ENCODE measurements around the gene DELE1.

The DELE1 gene

GRCh38 chr5:141902015-141902814 lies 21.5 kb upstream of the DELE1 start:
- TF ChIP-seq, protein P1, sequence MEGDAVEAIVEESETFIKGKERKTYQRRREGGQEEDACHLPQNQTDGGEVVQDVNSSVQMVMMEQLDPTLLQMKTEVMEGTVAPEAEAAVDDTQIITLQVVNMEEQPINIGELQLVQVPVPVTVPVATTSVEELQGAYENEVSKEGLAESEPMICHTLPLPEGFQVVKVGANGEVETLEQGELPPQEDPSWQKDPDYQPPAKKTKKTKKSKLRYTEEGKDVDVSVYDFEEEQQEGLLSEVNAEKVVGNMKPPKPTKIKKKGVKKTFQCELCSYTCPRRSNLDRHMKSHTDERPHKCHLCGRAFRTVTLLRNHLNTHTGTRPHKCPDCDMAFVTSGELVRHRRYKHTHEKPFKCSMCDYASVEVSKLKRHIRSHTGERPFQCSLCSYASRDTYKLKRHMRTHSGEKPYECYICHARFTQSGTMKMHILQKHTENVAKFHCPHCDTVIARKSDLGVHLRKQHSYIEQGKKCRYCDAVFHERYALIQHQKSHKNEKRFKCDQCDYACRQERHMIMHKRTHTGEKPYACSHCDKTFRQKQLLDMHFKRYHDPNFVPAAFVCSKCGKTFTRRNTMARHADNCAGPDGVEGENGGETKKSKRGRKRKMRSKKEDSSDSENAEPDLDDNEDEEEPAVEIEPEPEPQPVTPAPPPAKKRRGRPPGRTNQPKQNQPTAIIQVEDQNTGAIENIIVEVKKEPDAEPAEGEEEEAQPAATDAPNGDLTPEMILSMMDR (IDR thresholded peaks at IDR 0.05; ENCODE audit: unreplicated experiment in 3 of 3) = no peak
- Mint-ChIP-seq H3K27ac (peak overlapping the region; percentile 4 to 63 (median 58)), H3K9me3 (no peaks in the 10 kb centered on the region), H3K27me3 (ENCODE audit: low read depth) (peaks cover 3% of the 10 kb centered on the region), H3K36me3 (ENCODE audit: low read depth) (no peaks in the 10 kb centered on the region), H3K4me1 (peaks cover 28% of the 10 kb centered on the region), H3K4me3 (no peak overlapping the region)

DNA sequence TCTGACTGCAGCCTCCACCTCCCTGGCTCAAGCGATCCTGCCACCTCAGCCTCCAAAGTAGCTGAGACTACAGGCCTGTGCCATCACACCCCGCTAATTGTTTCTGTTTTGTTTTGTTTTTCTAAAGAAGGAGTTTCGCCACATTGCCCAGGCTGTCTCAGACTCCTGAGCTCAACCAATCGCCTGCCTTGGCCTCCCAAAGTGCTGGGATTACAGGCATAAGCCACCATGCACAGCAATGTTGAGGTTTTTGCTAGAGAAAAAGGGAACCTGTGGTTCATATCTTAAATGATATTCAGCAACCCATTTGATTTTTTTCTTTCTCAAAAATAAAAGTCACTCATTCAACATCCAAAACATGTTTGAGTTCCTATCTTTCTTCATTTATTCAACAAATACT lies 20.4 kb upstream of the DELE1 start:
- Mint-ChIP-seq H3K4me1 (peaks cover 24% of the 10 kb centered on the region), H3K9me3 (no peaks in the 10 kb centered on the region), H3K27ac (no peak overlapping the region), H3K36me3 (ENCODE audit: low read depth) (no peaks in the 10 kb centered on the region), H3K27me3 (ENCODE audit: low read depth) (peaks cover 3% of the 10 kb centered on the region), H3K4me3 (no peak overlapping the region)
- TF ChIP-seq, protein P1 (IDR thresholded peaks at IDR 0.05; ENCODE audit: unreplicated experiment in 3 of 3) = no peak

DNA sequence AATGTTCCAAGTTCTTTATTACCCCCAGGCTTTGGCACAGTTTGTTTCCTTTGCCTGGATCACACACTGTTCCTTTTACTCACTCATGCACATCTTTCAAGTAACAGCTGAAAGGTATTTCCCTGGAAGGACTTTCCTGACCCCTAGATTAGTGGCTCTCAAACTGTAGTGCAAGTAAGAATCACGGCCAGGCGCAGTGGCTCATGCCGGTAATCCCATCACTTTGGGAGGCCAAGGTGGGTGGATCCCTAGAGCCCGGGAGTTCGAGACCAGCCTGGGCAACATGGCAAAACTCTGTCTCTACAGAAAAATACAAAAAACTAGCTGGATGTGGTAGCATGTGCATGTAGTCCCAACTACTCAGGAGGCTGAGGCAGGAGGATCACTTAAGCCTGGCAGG lies 19.1 kb upstream of the DELE1 start:
- Mint-ChIP-seq H3K27ac (peak overlapping the region in 1 of 3 experiments; percentile 28), H3K27me3 (ENCODE audit: low read depth) (no peaks in the 10 kb centered on the region), H3K36me3 (ENCODE audit: low read depth) (no peaks in the 10 kb centered on the region), H3K4me1 (peaks cover 18% of the 10 kb centered on the region), H3K9me3 (no peaks in the 10 kb centered on the region), H3K4me3 (no peak overlapping the region)
- TF ChIP-seq, protein P1 (IDR thresholded peaks at IDR 0.05; ENCODE audit: unreplicated experiment in 3 of 3) = no peak

DNA sequence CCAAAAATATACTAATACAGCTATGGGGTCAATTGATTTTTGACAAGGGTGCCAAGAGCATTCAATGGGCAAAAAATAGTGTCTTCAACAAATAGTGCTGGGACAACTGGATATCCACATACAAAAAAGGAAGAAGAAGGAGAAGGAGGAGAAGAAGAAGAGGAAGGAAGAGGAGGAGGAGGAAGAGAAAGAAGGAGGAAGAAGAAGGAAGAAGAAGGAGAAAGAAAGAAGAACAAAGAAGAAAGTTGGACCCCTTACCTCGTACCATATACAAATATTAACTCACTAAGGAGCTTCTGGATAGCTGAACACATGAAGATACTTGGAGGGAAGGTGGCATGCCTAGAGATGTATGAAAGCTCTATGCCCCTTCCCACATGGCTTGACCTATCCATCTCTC lies 17.2 kb upstream of the DELE1 start:
- peaks cover 18% of the 10 kb centered on the region for H3K4me1 Mint-ChIP-seq

GRCh38 chr5:141906972-141907371 lies 16.7 kb upstream of the DELE1 start:
- H3K27ac Mint-ChIP-seq = no peak overlapping the region

More for the DNA sequence above, 17.2 kb upstream of the DELE1 start:
- Mint-ChIP-seq H3K27me3 (ENCODE audit: low read depth) (no peaks in the 10 kb centered on the region), H3K27ac (no peak overlapping the region), H3K4me3 (no peak overlapping the region), H3K36me3 (ENCODE audit: low read depth) (no peaks in the 10 kb centered on the region), H3K9me3 (no peaks in the 10 kb centered on the region)
- TF ChIP-seq, protein P1 (IDR thresholded peaks at IDR 0.05; ENCODE audit: unreplicated experiment in 3 of 3) = no peak

More at GRCh38 chr5:141906972-141907371, 16.7 kb upstream of the DELE1 start:
- no peaks in the 10 kb centered on the region for H3K36me3 Mint-ChIP-seq (ENCODE audit: low read depth)
- H3K4me3 Mint-ChIP-seq = no peak overlapping the region
- no peaks in the 10 kb centered on the region for H3K9me3 Mint-ChIP-seq
- H3K27me3 Mint-ChIP-seq (ENCODE audit: low read depth) = no peaks in the 10 kb centered on the region
- TF ChIP-seq, protein P1 (IDR thresholded peaks at IDR 0.05; ENCODE audit: unreplicated experiment in 3 of 3) = no peak
- peaks cover 13% of the 10 kb centered on the region for H3K4me1 Mint-ChIP-seq

Measured in nephron (organoid).